Fibroblast of lung (primary cell): ENCODE data around the gene CBX6.

Experiments
- CTCF ChIP-seq, 2 donors: IDR thresholded peaks in 1 of 2; conservative IDR thresholded peaks in 1 of 2; 1 replicate in 1 of 2; 2 replicates in 1 of 2; pipeline ENCODE4 v1.5.1; 2011 to 2012; ENCODE audit warnings: low read length in 2 of 2, control low read depth in 1 of 2, inconsistent platforms in 1 of 2, low read depth in 1 of 2, mild to moderate bottlenecking in 1 of 2
- EZH2 ChIP-seq: IDR thresholded peaks from 2 replicates; pipeline ENCODE4 v1.5.1; 2012; ENCODE audit warnings: low read length, control low read depth, mild to moderate bottlenecking; ENCODE audit errors: missing control alignments

GRCh38 chr22:38882972-38883622 is 11.1 kb upstream of the CBX6 start:
- TF ChIP-seq CTCF (conservative IDR thresholded peaks at IDR 0.05 in 1 of 2, IDR thresholded peaks at IDR 0.05 in 1 of 2; ENCODE audit: low read depth in 1 of 2, low read length in 2 of 2) (no peak), EZH2 (no peak)
